Forelimb muscle (tissue), 1 donor: ENCODE data around the gene TMEM92. TPM values are rescaled to one million over a fixed set of nuclear protein-coding genes. Genes with fewer than 3 reads are reported as not detected.
"Not testable (repeated sequence)": the region's sequence is repeated elsewhere in the genome, so short reads cannot be mapped to it uniquely, and the experiment has no call there.

Experiments used
- DNase-seq: peaks from one replicate; pipeline ENCODE4 v3.0.0-alpha.2; 2013; ENCODE audit warnings: low read depth
- polyA plus RNA-seq: library from polyadenylated mRNA; unstranded; fragments of 120-200 nt; gene quantifications from one replicate; pipeline ENCODE4 v1.2.1, GENCODE V29; 2013; ENCODE audit not compliant: insufficient read length

The TMEM92 gene
- polyA plus RNA-seq, 1 donor, result 0.76 TPM

DNA sequence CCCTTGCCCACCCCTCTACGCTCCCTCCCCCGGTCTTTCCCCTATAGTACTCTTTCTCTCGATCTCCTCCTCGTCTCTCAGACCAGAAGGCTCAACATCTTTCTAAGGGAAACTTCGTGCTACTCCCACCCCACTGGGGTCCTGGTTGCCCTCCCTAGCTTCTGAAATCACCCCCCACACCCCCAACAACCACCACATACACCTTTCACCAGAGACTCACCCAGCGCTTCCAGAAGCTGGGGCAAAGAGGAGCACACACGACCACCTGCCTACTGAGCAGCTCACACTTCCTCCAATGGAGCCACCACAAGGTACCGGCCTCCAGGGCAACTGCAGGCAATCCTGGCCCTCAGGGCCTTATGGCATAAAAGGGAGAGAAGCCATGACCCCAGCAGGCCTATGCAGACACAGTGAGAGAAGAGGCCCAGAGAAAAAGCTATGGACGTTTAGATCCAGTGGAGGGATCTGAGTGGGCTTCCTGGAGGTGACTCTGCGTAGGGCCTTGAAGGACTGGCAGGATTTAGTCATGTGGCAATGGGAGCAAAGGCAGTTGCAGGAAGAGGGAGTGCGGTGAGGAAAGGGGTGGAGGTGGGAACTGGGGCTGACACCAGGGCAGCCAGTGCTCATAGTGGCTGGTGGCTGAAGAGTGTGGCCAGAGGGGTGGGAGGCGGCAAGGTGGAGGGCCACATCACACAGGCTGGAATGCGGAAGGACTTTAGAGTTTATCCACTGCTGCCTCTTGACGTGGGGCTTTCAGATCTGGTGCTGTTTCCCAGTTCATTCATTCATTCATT lies 12.1 kb upstream of the TMEM92 start:
- no peak for DNase-seq

DNA sequence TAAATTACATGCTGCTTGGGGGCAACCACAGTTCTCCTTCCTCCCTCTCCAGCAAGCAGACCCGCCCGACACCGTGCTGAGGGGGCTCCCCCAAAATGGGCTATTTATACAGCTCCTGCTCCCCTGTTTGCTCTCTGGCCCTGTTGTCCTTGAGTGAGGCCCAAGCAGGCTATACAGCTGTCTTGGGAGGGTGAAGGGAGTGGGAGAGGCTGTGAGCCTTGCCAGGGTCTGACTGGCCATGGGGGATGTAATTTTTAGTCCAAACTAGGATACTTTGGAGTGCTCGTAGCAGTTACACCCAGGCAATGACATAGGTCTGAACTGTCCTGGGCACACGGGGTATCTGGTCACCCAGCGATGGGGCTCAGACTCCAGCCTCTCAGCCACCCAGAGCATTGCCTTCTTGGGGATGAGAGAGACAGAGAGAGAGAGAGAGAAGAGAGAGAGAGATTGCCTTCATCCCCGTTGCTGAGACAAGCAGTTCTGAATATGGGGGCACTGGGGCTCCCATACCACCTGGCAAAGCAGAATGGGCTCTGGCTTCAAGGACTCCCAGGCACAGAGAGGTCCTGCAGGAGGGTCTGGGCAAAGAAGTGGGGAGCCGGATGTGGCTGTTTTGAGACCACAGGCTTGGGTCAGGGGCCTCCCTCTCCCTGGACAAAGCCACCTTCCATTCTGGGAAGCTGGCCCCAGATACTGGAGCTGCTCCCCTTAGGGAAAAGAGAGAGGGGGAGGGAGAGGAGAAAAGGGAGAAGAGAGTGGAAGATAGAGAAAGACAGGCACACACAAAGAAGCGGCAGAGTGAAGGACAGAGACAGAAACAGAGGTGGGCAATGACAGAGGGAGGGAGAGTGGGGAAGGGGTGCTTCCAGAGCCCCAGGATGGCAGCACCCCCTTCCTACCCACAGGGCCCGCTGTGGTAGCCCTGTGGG lies 10.7 kb upstream of the TMEM92 start:
- no peak for DNase-seq

- DNase-seq, result no peak
Measured at GRCh38 chr17:50264263-50265113, 9.8 kb upstream of the TMEM92 start.

DNA sequence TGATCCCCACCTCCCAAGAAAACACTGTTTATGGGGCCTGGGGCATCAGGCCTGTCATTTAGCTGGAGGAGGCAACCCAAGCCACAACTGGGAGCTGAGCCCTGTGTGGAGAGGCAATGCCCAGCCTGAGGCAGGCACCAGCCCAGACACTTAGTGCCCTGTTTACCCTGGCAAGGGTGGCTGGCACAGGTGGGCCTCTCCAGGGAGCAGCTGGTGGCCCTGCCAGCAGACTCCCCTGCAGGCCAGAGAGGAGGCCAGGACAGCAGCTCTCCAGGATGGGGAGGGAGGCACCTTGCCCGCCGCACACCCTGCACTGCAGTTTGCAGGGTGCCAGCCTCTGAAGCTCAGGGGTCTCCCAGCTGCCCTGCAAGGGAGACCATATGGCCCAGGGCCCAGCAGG lies 9.1 kb upstream of the TMEM92 start:
- DNase-seq, result no peak

DNA sequence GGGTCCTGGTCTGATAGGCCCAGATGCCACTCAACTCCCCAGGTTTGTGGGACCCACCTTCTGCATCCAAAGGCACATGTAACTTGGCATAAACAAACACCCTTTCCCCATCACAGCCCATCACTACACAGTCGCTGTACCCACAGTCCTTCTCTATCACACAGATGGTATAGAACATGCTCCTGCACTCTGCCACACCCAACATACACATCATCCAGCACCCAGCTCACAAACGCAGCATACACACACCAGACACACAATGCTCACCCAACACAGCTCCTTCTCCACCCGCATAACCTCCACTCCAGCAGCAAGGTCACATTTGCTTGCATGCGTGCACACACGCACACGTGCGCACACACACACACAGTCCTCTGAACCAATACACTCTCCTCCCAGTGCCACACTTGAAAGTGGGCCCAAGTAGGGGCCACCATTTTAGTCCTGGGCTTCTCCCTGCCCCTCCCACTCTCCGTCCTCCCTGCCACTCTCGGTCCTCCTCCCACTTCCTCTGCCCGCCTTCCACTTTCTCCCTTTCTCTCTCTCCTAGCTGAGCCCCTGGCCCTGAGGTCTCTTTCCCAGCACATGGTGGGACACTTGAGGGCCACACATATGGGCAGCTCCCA lies 8.5 kb upstream of the TMEM92 start:
- no peak for DNase-seq

DNA sequence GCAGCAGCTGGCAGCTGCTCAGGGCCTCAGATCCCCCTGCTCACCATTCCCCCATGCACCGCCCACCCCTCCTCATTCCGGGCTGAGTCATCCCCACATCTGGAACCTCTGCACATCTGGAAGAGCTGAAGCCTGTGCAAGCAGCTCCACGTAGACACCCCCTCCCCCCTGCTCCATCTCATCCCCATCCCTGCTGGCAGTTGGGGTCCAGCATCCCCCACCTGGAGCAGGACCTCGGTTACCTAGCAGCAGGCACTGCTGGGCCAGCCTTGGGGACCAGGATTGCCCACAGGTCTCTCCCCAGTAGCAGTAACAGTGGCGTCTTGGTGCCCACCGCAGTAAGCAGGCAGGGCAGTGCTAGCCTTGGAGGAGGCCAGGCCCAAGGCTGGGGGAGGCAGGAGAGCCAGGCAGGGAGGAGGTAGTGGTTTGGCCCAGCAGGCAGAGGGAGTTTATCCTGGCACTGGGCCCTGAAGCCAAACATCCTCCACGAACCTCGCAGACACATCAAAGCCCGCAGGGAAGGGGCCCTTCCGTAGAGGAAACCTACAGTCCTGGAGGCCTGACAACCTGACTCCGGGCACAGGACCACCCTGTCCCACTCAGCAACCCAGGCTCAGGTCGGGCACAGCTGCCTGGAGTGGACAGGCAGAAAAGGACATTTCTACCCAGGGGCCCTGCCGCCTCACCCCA lies 7.7 kb upstream of the TMEM92 start:
- DNase-seq, result no peak

DNA sequence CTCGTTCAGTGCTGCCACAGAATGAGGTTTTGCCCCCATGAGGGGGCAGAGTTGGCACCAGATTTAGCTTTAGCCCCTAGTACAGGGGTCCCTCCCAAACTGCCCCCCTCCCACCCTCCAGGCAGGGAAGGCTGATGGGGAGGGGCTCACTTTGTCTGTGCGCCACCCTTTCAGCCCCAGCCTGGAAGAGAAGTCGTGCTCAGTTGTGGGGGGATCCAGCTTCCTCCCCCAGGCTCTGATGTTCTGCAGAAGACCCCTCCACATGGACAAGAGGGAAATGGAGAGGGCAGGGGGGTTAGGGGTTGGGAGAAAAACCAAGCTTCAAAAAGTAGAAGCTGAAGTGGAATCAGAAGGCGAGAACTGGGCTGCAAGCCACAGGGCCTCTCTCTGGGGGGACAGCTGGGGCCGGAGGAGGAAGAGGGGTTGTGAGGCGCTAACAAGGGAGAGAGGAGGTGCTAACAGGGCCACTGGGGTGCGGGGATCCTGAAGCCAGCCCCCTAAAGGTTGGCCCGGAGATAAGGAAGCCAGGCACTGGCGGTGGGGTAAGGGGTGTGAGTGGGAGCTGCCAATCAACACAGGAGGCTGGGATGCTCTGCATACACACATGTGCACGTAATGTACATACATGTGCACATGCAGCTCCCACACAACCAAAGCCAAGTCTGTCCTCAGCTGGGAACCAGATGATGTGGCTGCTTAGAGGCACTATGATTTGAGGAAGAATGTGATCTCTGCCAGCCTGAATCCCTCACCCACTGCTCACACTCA lies 7.0 kb upstream of the TMEM92 start:
- DNase-seq, result no peak

DNA sequence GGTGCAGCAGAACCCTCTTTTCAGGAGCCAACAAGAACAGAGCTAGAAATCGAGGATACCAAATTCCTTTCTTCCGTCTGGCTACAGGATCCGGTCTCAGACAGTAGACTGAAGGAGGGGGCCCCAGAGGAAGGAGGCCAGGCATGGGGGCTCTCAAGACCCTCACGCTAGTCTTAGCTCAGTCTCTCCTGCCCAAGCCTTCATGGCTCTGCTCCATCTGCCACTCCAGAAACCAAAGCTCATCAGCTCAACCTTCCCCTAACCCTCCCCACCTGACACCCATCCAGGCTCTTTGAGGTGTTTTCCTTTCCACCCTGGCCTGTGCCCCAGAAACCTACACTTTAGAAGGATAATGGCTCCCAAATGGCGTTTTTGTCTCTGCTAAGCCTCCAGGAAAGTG lies 6.2 kb upstream of the TMEM92 start:
- no peak for DNase-seq

DNA sequence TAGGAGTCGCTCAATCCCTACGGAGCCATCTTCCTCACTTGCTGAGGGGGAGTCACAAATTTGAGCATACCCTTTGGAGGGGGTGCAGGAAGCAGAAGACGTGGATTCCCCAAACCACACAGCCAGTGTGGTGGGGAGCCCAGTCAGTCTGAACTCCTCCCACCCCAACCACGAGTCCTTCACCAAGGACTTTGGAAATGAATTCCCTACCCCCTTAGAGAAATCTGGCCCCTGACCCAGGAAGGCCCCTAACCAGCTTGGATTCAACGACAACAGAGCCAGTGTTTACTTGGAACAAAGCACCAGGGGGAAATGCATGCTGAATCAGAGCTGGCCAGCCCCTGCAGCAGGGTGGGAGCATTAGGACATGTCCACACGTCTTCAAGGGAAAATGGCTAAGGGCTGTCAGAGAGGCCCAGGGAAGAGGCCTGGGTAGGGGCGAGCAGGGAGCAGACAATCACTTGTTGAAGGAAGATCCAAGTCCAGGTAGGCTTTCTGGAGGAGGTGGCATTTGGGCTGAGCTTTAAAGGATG lies 5.5 kb upstream of the TMEM92 start:
- no peak for DNase-seq

DNA sequence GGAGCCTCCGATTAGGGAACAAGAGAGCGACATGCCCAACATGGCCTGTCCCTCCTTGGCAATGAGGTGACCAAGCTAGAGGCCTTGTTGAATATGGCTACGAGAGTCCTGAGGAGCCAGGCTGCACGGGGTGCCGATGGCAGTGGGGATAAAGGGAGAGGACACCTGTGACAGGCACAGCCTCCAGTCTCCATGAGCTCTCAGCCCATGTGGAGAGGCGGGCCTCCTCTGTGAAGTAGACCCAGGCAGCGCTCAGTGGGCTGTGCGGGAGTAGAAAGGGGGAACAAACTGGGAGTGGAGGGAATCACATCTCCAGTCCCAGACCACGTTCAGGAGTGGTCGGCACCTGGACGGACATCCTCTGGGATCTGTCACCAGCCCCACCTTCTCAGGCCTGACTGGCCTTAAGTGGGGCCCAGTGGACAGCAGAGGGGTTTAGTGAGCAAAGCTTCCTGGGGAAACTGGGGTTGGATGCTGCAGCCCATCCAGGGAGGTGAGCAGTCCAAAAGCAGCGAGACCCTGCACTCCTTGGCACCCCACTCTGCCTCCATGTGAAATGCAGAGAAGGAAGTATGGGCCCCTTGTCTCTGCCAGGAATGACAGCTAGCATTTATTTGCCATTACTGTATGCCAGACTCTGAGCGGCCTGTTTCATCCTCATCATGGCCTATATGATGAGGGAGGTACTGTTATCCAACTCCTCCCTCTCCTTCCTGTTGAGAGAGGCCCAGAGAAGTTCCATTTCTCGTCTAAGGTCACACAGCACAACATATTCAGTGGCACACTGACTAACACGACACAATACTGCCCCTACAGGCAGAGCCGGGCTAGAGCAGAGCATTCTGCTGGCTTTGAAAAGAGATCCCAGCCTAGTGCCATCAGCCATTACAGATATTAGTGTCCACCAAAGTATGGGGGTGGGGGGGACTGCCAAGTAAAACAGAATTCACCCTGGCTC lies 4.5 kb upstream of the TMEM92 start:
- DNase-seq, result no peak

- no peak for DNase-seq
Measured at GRCh38 chr17:50270435-50271362, 3.6 kb upstream of the TMEM92 start.

- DNase-seq, result not testable (repeated sequence)
Measured at GRCh38 chr17:50271363-50271750, 2.9 kb upstream of the TMEM92 start.

DNA sequence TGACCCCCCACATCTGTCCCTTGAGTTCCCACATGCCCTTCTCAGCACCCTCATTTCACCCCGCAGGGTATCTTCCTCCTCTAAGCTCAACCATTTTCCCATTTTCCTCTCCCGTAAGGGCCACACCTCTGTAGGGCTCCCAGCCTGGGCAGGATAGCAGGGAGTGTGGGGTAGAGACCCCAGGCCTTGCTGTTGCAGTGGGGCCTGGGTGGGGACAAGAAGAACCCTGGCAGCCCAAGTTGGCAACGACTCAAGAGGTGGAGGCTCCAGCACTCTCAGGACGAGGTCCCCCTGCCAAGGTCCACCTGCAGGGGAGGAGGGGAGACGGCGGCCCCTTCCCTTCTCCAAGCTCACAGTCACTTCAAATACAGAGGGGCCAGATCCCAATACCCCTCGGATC lies 2.0 kb upstream of the TMEM92 start:
- DNase-seq, result no peak

DNA sequence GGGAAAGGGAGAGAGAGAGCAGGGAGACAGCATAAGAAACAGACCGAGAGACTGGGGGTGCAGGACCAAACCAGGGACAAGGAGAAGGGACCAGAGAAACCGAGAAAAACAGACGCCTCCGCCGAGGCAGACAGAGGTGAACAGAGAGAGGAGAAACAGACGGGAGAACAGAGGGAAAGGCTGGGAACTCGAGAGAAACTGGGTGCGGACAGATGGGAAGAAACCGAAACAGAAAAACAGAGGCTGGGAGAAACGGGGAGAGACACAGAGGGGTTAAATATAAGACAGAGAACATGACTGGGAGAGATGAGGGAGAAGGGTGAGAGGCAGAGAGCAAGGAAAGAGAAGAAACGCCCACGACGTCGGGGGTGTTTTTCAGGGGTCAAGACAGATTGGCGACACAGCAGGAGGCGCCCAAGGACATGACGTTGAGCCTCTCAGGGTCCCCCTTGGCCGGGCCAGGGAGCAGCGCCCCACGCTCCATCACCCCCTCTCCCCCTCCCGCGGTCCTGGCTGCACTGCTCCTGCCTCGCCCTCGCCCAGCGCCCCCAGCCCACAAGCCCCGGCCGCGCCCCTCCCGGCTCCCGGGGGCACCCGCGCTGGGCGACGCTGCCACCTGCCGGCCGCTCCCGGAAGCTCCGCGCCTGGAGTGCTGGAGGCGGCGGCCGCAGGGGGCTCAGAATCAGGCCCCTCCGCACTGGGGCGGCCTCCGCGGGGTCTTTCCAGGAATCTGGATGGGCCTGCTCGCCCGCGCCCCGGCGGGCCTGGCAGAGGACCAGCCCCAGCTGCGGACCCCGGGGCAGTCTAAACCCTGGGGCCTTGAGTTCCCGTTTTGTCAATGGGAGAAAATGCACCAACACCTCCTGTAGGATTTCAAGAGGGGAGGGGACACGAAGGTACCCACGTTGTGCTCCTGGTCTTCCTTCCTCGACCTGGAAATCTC lies 1.3 kb upstream of the TMEM92 start:
- DNase-seq, result no peak

- DNase-seq, result no peak
Measured at GRCh38 chr17:50273654-50274040, 619 bp upstream of the TMEM92 start.

DNA sequence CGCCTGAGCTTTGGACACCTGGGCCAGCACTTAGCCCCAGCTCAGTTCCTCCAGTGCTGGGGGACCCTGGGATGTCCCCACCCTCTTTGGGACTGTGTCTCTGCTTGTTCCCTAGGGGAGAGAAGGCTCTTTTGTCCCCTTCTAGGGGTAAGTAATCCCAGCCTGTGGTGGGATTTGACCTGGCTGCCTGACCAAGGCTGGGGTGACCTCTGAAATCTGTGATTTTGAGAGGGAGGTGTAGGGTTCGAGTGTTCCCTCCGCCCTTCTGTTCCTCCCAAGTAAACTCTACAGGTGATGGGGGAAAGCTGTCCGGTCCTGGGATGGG lies 593 bp downstream of the TMEM92 start:
- DNase-seq, result no peak

DNA sequence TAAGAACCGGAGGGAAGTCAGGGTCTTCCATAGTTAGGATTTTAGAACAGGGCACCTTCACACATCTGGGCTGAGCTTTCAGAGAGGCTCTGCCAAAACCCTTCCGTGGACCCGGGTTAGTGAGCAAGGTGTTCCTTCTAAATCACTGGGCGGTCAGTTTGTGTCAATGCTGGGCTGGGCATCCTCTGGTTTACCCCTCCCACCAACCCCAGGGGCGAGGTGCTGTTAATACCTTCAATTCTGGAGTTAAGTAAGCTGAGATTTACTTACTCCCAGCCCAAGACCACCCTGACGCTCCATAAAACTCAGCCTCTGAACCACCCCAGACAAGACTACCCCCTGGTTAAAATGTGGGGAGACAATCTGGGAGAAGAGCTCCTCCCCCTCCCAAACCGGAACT lies 1.0 kb downstream of the TMEM92 start:
- DNase-seq, result no peak
